ENCODE data around the gene COL20A1. TPM values are rescaled to one million over a fixed set of nuclear protein-coding genes. Genes with fewer than 3 reads are reported as not detected.
"Not testable (repeated sequence)": the region's sequence is repeated elsewhere in the genome, so short reads cannot be mapped to it uniquely, and the experiment has no call there.

COL20A1 gene
- total and polyA plus RNA-seq, 3 experiments from 2014 or later, result 0.04 TPM; not detected in 2

GRCh38 chr20:63332488-63333240 is 39.7 kb downstream of the COL20A1 start:
- Mint-ChIP-seq H3K9me3 (peaks cover 4 to 10% (median 7%) of the 10 kb centered on the region in 5 donors), H3K27ac (no peak overlapping the region), H3K27me3 (peaks cover 8 to 40% of the 10 kb centered on the region in 2 donors), H3K36me3 (peaks cover 0 to 7% (median 0%) of the 10 kb centered on the region in 3 donors), H3K4me1 (no peaks in the 10 kb centered on the region), H3K4me3 (no peak overlapping the region)
- H3K4me3 ChIP-seq (ENCODE audit: low read length), result no peak overlapping the region
- H3K27ac ChIP-seq (ENCODE audit: low read depth, low read length), result no peak overlapping the region
- POLR2A ChIA-PET, result no interaction called here
- no peak for DNase-seq
- H3K9me3 ChIP-seq (ENCODE audit: low read length), result no peaks in the 10 kb centered on the region
- no peaks in the 10 kb centered on the region for H3K27me3 ChIP-seq (ENCODE audit: insufficient read depth, low read length, poor library complexity, severe bottlenecking)
- no peaks in the 10 kb centered on the region for H3K36me3 ChIP-seq (ENCODE audit: insufficient read depth, low read length)
- CTCF ChIA-PET, result no interaction called here
- H3K4me1 ChIP-seq (ENCODE audit: insufficient read depth, low read length), result no peaks in the 10 kb centered on the region

GRCh38 chr20:63333241-63333836 is 40.4 kb downstream of the COL20A1 start:
- Histone ChIP-seq H3K4me3 (ENCODE audit: low read length) (no peak overlapping the region), H3K9me3 (ENCODE audit: low read length) (no peaks in the 10 kb centered on the region), H3K4me1 (ENCODE audit: insufficient read depth, low read length) (no peaks in the 10 kb centered on the region), H3K27me3 (ENCODE audit: insufficient read depth, low read length, poor library complexity, severe bottlenecking) (no peaks in the 10 kb centered on the region), H3K27ac (ENCODE audit: low read depth, low read length) (no peak overlapping the region), H3K36me3 (ENCODE audit: insufficient read depth, low read length) (no peaks in the 10 kb centered on the region)
- CTCF ChIA-PET, result no interaction called here
- Mint-ChIP-seq H3K27ac (no peak overlapping the region), H3K4me3 (no peak overlapping the region), H3K9me3 (peaks cover 4 to 10% (median 7%) of the 10 kb centered on the region in 5 donors), H3K36me3 (peaks cover 0 to 7% (median 0%) of the 10 kb centered on the region in 3 donors), H3K4me1 (no peaks in the 10 kb centered on the region), H3K27me3 (peaks cover 8 to 44% of the 10 kb centered on the region in 2 donors)
- POLR2A ChIA-PET, result no interaction called here
- no peak for DNase-seq

GRCh38 chr20:63334356-63334755 is 41.4 kb downstream of the COL20A1 start:
- Histone ChIP-seq H3K4me3 (ENCODE audit: low read length) (no peak overlapping the region), H3K27ac (ENCODE audit: low read depth, low read length) (no peak overlapping the region), H3K27me3 (ENCODE audit: insufficient read depth, low read length, poor library complexity, severe bottlenecking) (no peaks in the 10 kb centered on the region), H3K9me3 (ENCODE audit: low read length) (no peaks in the 10 kb centered on the region), H3K4me1 (ENCODE audit: insufficient read depth, low read length) (no peaks in the 10 kb centered on the region), H3K36me3 (ENCODE audit: insufficient read depth, low read length) (no peaks in the 10 kb centered on the region)
- Mint-ChIP-seq H3K27me3 (peaks cover 8 to 47% of the 10 kb centered on the region in 2 donors), H3K4me3 (no peak overlapping the region), H3K36me3 (peaks cover 0 to 7% (median 0%) of the 10 kb centered on the region in 3 donors), H3K9me3 (peaks cover 4 to 10% (median 7%) of the 10 kb centered on the region in 5 donors), H3K27ac (no peak overlapping the region), H3K4me1 (no peaks in the 10 kb centered on the region)
- no peak for DNase-seq
- ChIA-PET CTCF (no interaction called here), POLR2A (no interaction called here)

- CTCF ChIA-PET; H3K36me3 ChIP-seq (ENCODE audit: insufficient read depth, low read length); POLR2A ChIA-PET; H3K4me1 Mint-ChIP-seq; H3K9me3 Mint-ChIP-seq; H3K4me1 ChIP-seq (ENCODE audit: insufficient read depth, low read length); H3K4me3 ChIP-seq (ENCODE audit: low read length); H3K27ac Mint-ChIP-seq; H3K27me3 ChIP-seq (ENCODE audit: insufficient read depth, low read length, poor library complexity, severe bottlenecking); H3K4me3 Mint-ChIP-seq; H3K9me3 ChIP-seq (ENCODE audit: low read length); H3K36me3 Mint-ChIP-seq; DNase-seq; H3K27ac ChIP-seq (ENCODE audit: low read depth, low read length): not testable (repeated sequence)
- H3K27me3 Mint-ChIP-seq, result peaks cover 8 to 47% of the 10 kb centered on the region in 2 donors
Observed at GRCh38 chr20:63335060-63335459, 42.1 kb downstream of the COL20A1 start.

- Histone ChIP-seq H3K36me3 (ENCODE audit: insufficient read depth, low read length) (no peaks in the 10 kb centered on the region), H3K27me3 (ENCODE audit: insufficient read depth, low read length, poor library complexity, severe bottlenecking) (no peaks in the 10 kb centered on the region), H3K9me3 (ENCODE audit: low read length) (no peaks in the 10 kb centered on the region), H3K4me1 (ENCODE audit: insufficient read depth, low read length) (no peaks in the 10 kb centered on the region), H3K4me3 (ENCODE audit: low read length) (no peak overlapping the region), H3K27ac (ENCODE audit: low read depth, low read length) (no peak overlapping the region)
- Mint-ChIP-seq H3K4me1 (no peaks in the 10 kb centered on the region), H3K4me3 (no peak overlapping the region), H3K27ac (no peak overlapping the region), H3K27me3 (peaks cover 8 to 48% of the 10 kb centered on the region in 2 donors), H3K36me3 (peaks cover 0 to 7% (median 0%) of the 10 kb centered on the region in 3 donors), H3K9me3 (peaks cover 0 to 10% (median 7%) of the 10 kb centered on the region in 5 donors)
- no peak for DNase-seq
- ChIA-PET CTCF (no interaction called here), POLR2A (no interaction called here)
Observed at GRCh38 chr20:63335711-63336110, 42.7 kb downstream of the COL20A1 start.

GRCh38 chr20:63336232-63336752 is 43.3 kb downstream of the COL20A1 start:
- Mint-ChIP-seq H3K4me1 (no peaks in the 10 kb centered on the region), H3K4me3 (no peak overlapping the region), H3K27ac (no peak overlapping the region), H3K9me3 (peaks cover 0 to 10% (median 7%) of the 10 kb centered on the region in 5 donors), H3K36me3 (peaks cover 0 to 7% (median 0%) of the 10 kb centered on the region in 3 donors), H3K27me3 (peaks cover 8 to 54% of the 10 kb centered on the region in 2 donors)
- Histone ChIP-seq H3K4me1 (ENCODE audit: insufficient read depth, low read length) (no peaks in the 10 kb centered on the region), H3K9me3 (ENCODE audit: low read length) (no peaks in the 10 kb centered on the region), H3K27ac (ENCODE audit: low read depth, low read length) (no peak overlapping the region), H3K27me3 (ENCODE audit: insufficient read depth, low read length, poor library complexity, severe bottlenecking) (no peaks in the 10 kb centered on the region), H3K36me3 (ENCODE audit: insufficient read depth, low read length) (no peaks in the 10 kb centered on the region), H3K4me3 (ENCODE audit: low read length) (no peak overlapping the region)
- no peak for DNase-seq
- CTCF ChIA-PET, result no interaction called here
- POLR2A ChIA-PET, result no interaction called here

GRCh38 chr20:63337786-63338420 is 44.9 kb downstream of the COL20A1 start:
- Mint-ChIP-seq H3K4me3 (no peak overlapping the region), H3K4me1 (no peaks in the 10 kb centered on the region), H3K27me3 (peaks cover 7 to 53% of the 10 kb centered on the region in 2 donors), H3K36me3 (no peaks in the 10 kb centered on the region), H3K27ac (no peak overlapping the region), H3K9me3 (no peaks in the 10 kb centered on the region)
- CTCF ChIA-PET, result no interaction called here
- no peaks in the 10 kb centered on the region for H3K9me3 ChIP-seq (ENCODE audit: low read length)
- H3K36me3 ChIP-seq (ENCODE audit: insufficient read depth, low read length), result no peaks in the 10 kb centered on the region
- no peaks in the 10 kb centered on the region for H3K4me1 ChIP-seq (ENCODE audit: insufficient read depth, low read length)
- H3K4me3 ChIP-seq (ENCODE audit: low read length), result no peak overlapping the region
- POLR2A ChIA-PET, result no interaction called here
- no peak for DNase-seq
- no peak overlapping the region for H3K27ac ChIP-seq (ENCODE audit: low read depth, low read length)
- H3K27me3 ChIP-seq (ENCODE audit: insufficient read depth, low read length, poor library complexity, severe bottlenecking), result no peaks in the 10 kb centered on the region

Data from CD8-positive, alpha-beta memory T cell (primary cell).